HL-60 (cell line): ENCODE measurements around the gene IFFO2.

ENCODE experiments used
- DNase-seq, 2 experiments: peaks; one replicate each; pipeline ENCODE4 v3.0.0-alpha.2; 2010 to 2020; ENCODE audit warnings: low read depth in 1 of 2, low spot score in 1 of 2
- H3K27ac ChIP-seq: fragments of 250-450 bp; sonication (Bioruptor Pico); replicated peaks from 2 replicates; pipeline ENCODE4 v1.5.1; 2020; ENCODE audit warnings: mild to moderate bottlenecking, moderate library complexity
- H3K27me3 ChIP-seq: fragments of 250-450 bp; sonication (Bioruptor Pico); 2 replicates; pipeline ENCODE4 v1.5.1; 2021; ENCODE audit warnings: mild to moderate bottlenecking, moderate library complexity; ENCODE audit not compliant: insufficient read depth, poor library complexity, severe bottlenecking
- H3K4me3 ChIP-seq: replicated peaks from 2 replicates; pipeline ENCODE4 v1.5.1; 2011; ENCODE audit warnings: mild to moderate bottlenecking, control low read depth, low read length; ENCODE audit not compliant: insufficient read depth
- CTCF ChIP-seq: IDR thresholded peaks from one replicate; pipeline ENCODE4 v1.5.1; 2011; ENCODE audit warnings: low read length, control low read depth, inconsistent platforms; ENCODE audit not compliant: insufficient read depth
- GABPA ChIP-seq: IDR thresholded peaks from 2 replicates; pipeline ENCODE4 v1.6.1; 2012; ENCODE audit warnings: low read depth
- POLR2AphosphoS5 ChIP-seq: IDR thresholded peaks from 2 replicates; pipeline ENCODE4 v1.6.1; 2012; ENCODE audit warnings: low read depth
- REST ChIP-seq: IDR thresholded peaks from 2 replicates; pipeline ENCODE4 v1.6.1; 2012; ENCODE audit warnings: low read depth; ENCODE audit not compliant: insufficient replicate concordance
- SPI1 ChIP-seq: IDR thresholded peaks from 2 replicates; pipeline ENCODE4 v1.6.1; 2012; ENCODE audit warnings: low read depth, mild to moderate bottlenecking, borderline replicate concordance

IFFO2 gene

DNA sequence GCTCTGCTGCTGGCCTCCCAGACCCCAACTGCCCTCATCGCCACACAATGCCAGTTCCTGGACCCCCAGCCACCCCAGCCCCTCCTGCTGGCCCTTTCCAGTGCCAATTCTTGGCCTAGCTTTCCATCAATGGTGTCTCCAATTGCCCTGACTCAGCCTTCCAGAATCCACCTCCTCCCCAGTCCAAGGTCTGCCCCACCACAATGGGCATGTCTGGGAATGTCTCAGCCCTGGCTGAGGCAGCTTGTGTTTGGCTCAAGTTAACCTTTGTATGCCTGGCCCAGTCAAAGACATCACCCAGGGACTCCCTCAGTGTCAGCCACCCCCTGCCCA is 70.5 kb downstream of the IFFO2 start:
- H3K27ac ChIP-seq, result no peak overlapping the region
- no peak for TF ChIP-seq GABPA
- TF ChIP-seq REST, result no peak
- no peak for TF ChIP-seq CTCF
- TF ChIP-seq SPI1, result no peak
- TF ChIP-seq POLR2AphosphoS5, result no peak
- no peak for DNase-seq

GRCh38 chr1:18885311-18886002 is 71.0 kb downstream of the IFFO2 start:
- no peak for DNase-seq
- Histone ChIP-seq H3K27ac (no peak overlapping the region), H3K27me3 (no peaks in the 10 kb centered on the region), H3K4me3 (no peak overlapping the region)
- TF ChIP-seq REST (no peak), GABPA (no peak), SPI1 (no peak), POLR2AphosphoS5 (no peak), CTCF (no peak)

More for the DNA sequence above, 70.5 kb downstream of the IFFO2 start:
- no peak overlapping the region for H3K4me3 ChIP-seq
- H3K27me3 ChIP-seq, result no peaks in the 10 kb centered on the region

- Histone ChIP-seq H3K4me3 (no peak overlapping the region), H3K27ac (no peak overlapping the region), H3K27me3 (no peaks in the 10 kb centered on the region)
- DNase-seq, result no peak
- no peak for TF ChIP-seq POLR2AphosphoS5
- no peak for TF ChIP-seq REST
- TF ChIP-seq GABPA, result no peak
- no peak for TF ChIP-seq CTCF
- no peak for TF ChIP-seq SPI1
Measured at GRCh38 chr1:18884727-18885126, 71.7 kb downstream of the IFFO2 start.
